Smooth muscle cell (in vitro differentiated cells): ENCODE data around the gene SSC5D. TPM values are rescaled to one million over a fixed set of nuclear protein-coding genes. Genes with fewer than 3 reads are reported as not detected.

Source experiments
- DNase-seq: peaks from one replicate; lab custom pipeline; 2025; ENCODE audit not compliant: unreplicated experiment; lab: John Stamatoyannopoulos, UW
- H2AFZ ChIP-seq: fragments of 200-600 bp; sonication (generic); 2 replicates; pipeline ENCODE4 v1.6.0; 2016; ENCODE audit warnings: antibody characterized with exemption, low read depth, mild to moderate bottlenecking
- H3F3A ChIP-seq: fragments of 200-600 bp; sonication (generic); 2 replicates; pipeline ENCODE4 v1.6.0; 2017; ENCODE audit warnings: antibody characterized with exemption, low read depth
- H3K27ac ChIP-seq: fragments of 200-600 bp; sonication (generic); 2 replicates; pipeline ENCODE4 v1.5.1; 2016; ENCODE audit warnings: low read depth, mild to moderate bottlenecking
- H3K27me3 ChIP-seq: fragments of 200-600 bp; sonication (generic); 2 replicates; pipeline ENCODE4 v1.6.1; 2016; ENCODE audit warnings: low read depth, mild to moderate bottlenecking
- H3K36me3 ChIP-seq: fragments of 200-600 bp; sonication (generic); 2 replicates; pipeline ENCODE4 v1.5.1; 2016; ENCODE audit warnings: low read depth
- H3K4me1 ChIP-seq: fragments of 200-600 bp; sonication (generic); 2 replicates; pipeline ENCODE4 v1.5.1; 2016; ENCODE audit warnings: low read depth
- H3K4me2 ChIP-seq: fragments of 200-600 bp; sonication (generic); 2 replicates; pipeline ENCODE4 v1.6.0; 2016; ENCODE audit warnings: mild to moderate bottlenecking
- H3K4me3 ChIP-seq: fragments of 200-600 bp; sonication (generic); 2 replicates; pipeline ENCODE4 v1.5.1; 2016; ENCODE audit warnings: mild to moderate bottlenecking
- H3K79me2 ChIP-seq: fragments of 200-600 bp; sonication (generic); 2 replicates; pipeline ENCODE4 v1.6.0; 2016; ENCODE audit warnings: low read depth, mild to moderate bottlenecking
- H3K9ac ChIP-seq: fragments of 200-600 bp; sonication (generic); 2 replicates; pipeline ENCODE4 v1.6.0; 2016; ENCODE audit warnings: low read depth
- H3K9me3 ChIP-seq: fragments of 200-600 bp; sonication (generic); replicated peaks from 2 replicates; pipeline ENCODE4 v1.5.1; 2016; ENCODE audit warnings: low read depth
- H4K20me1 ChIP-seq: fragments of 200-600 bp; sonication (generic); 2 replicates; pipeline ENCODE4 v1.6.0; 2016; ENCODE audit warnings: low read depth
- WGBS: methylation state at CpG from one replicate; pipeline ENCODE4 v1.1.7; 2016; ENCODE audit warnings: low lambda C conversion rate; 5-methylcytosine and 5-hydroxymethylcytosine counted together
- polyA plus RNA-seq: library from polyadenylated mRNA; unstranded; fragments of >200 nt; fragmentation: Nextera tagmentation; extraction: Ambion mirVana; gene quantifications from 2 replicates; pipeline ENCODE4 v1.2.1, GENCODE V29; 2016
- total RNA-seq: library from RNA; depleted of rRNA; stranded (reverse); fragments of >200 nt; gene quantifications from 2 replicates; pipeline ENCODE4 v1.2.3, GENCODE V29; 2014
- TF ChIP-seq, protein P1 (sequence below): fragments of 200-600 bp; sonication (generic); IDR thresholded peaks from 2 replicates; pipeline ENCODE4 v1.5.1; 2017; ENCODE audit warnings: borderline replicate concordance, mild to moderate bottlenecking, antibody characterized with exemption; ENCODE audit not compliant: insufficient read depth, poor library complexity, severe bottlenecking

The SSC5D gene
- total and polyA plus RNA-seq, 2 experiments from 2014 or later, result 3.8 to 11.2 TPM

DNA sequence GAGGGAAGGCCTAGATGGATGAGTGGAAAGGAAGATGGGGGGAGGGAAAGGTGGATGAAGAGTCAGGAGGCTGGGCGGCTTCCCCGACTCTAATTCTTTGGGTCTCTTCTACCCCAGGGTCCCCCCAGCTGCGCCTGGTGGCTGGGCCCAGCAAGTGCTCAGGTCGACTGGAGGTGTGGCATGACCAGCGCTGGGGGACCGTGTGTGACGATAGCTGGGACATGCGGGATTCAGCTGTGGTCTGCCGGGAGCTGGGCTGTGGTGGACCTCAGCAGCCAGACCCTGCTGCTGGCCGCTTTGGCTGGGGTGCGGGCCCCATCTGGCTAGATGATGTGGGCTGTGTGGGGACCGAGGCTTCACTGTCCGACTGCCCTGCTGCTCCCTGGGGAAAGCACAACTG is 9.5 kb downstream of the SSC5D start:
- Histone ChIP-seq H3K4me2 (no peak overlapping the region), H3K27ac (no peak overlapping the region), H3K4me1 (no peaks in the 10 kb centered on the region), H2AFZ (no peak overlapping the region), H3K79me2 (no peaks in the 10 kb centered on the region), H3K4me3 (no peak overlapping the region), H3K9ac (no peak overlapping the region), H3F3A (no peaks in the 10 kb centered on the region), H3K9me3 (no peaks in the 10 kb centered on the region), H4K20me1 (no peaks in the 10 kb centered on the region), H3K36me3 (no peaks in the 10 kb centered on the region), H3K27me3 (no peaks in the 10 kb centered on the region)
- WGBS, result 89% methylated on average over 13 of the region's 13 CpGs
- TF ChIP-seq, protein P1, sequence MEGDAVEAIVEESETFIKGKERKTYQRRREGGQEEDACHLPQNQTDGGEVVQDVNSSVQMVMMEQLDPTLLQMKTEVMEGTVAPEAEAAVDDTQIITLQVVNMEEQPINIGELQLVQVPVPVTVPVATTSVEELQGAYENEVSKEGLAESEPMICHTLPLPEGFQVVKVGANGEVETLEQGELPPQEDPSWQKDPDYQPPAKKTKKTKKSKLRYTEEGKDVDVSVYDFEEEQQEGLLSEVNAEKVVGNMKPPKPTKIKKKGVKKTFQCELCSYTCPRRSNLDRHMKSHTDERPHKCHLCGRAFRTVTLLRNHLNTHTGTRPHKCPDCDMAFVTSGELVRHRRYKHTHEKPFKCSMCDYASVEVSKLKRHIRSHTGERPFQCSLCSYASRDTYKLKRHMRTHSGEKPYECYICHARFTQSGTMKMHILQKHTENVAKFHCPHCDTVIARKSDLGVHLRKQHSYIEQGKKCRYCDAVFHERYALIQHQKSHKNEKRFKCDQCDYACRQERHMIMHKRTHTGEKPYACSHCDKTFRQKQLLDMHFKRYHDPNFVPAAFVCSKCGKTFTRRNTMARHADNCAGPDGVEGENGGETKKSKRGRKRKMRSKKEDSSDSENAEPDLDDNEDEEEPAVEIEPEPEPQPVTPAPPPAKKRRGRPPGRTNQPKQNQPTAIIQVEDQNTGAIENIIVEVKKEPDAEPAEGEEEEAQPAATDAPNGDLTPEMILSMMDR, result no peak
- DNase-seq, result no peak

GRCh38 chr19:55498246-55498840 is 10.1 kb downstream of the SSC5D start:
- Histone ChIP-seq H3K27me3 (no peaks in the 10 kb centered on the region), H3K4me3 (no peak overlapping the region), H4K20me1 (no peaks in the 10 kb centered on the region), H2AFZ (no peak overlapping the region), H3K36me3 (no peaks in the 10 kb centered on the region), H3K27ac (no peak overlapping the region), H3K4me2 (no peak overlapping the region), H3K9me3 (no peaks in the 10 kb centered on the region), H3F3A (no peaks in the 10 kb centered on the region), H3K4me1 (no peaks in the 10 kb centered on the region), H3K79me2 (no peaks in the 10 kb centered on the region), H3K9ac (no peak overlapping the region)
- WGBS, result 72% methylated on average over 2 of the region's 2 CpGs
- no peak for DNase-seq
- TF ChIP-seq, protein P1, result no peak

- Histone ChIP-seq H3K36me3 (no peaks in the 10 kb centered on the region), H3K4me3 (no peak overlapping the region), H4K20me1 (no peaks in the 10 kb centered on the region), H3K9ac (no peak overlapping the region), H3K27me3 (no peaks in the 10 kb centered on the region), H3K9me3 (no peaks in the 10 kb centered on the region), H3K27ac (no peak overlapping the region), H3F3A (no peaks in the 10 kb centered on the region), H2AFZ (no peak overlapping the region), H3K4me2 (no peak overlapping the region), H3K79me2 (no peaks in the 10 kb centered on the region), H3K4me1 (no peaks in the 10 kb centered on the region)
- DNase-seq, result no peak
- TF ChIP-seq, protein P1, result no peak
- WGBS, result 96% methylated on average over 17 of the region's 26 CpGs
These were observed 12.2 kb downstream of the SSC5D start for GRCh38 chr19:55500368-55500952.
